Naive thymus-derived CD8-positive, alpha-beta T cell (primary cell): ENCODE measurements around the gene LIMCH1. TPM values are rescaled to one million over a fixed set of nuclear protein-coding genes. Genes with fewer than 3 reads are reported as not detected.
"Not testable (repeated sequence)": the region's sequence is repeated elsewhere in the genome, so short reads cannot be mapped to it uniquely, and the experiment has no call there.

Experiments
- ATAC-seq, 2 donors: fragments of 150-1000 bp; cut with Tn5 transposase in 1 of 2; sonication (Bioruptor Pico), chemical (Tn5 transposase) in 1 of 2; 1 replicate in 1 of 2; 2 replicates in 1 of 2; pipeline ENCODE4 v1.10.0; 2021; ENCODE audit warnings: mild to moderate bottlenecking in 2 of 2, moderate library complexity in 2 of 2
- POLR2A ChIA-PET: fragments of 350-600 bp; sonication (Branson Sonifier 250); formaldehyde crosslinking; loops from one replicate; lab custom pipeline; 2021; ENCODE audit warnings: antibody characterized with exemption; lab: Charles Lee
- DNase-seq, 10 donors: peaks; one replicate each; pipeline versions ENCODE4 v3.0.0 to v3.0.0-alpha.2; 2020 to 2022
- H3K27ac Mint-ChIP-seq, 10 donors: one replicate each; pipeline ENCODE4 v1.8.0; 2020 to 2022; ENCODE audit warnings: mild to moderate bottlenecking in 10 of 10, mixed read lengths in 10 of 10, moderate library complexity in 4 of 10, inconsistent platforms in 1 of 10
- H3K27me3 Mint-ChIP-seq, 5 donors: one replicate each; pipeline ENCODE4 v1.8.0; 2021 to 2022; ENCODE audit warnings: mixed read lengths in 5 of 5
- H3K36me3 Mint-ChIP-seq, 3 donors: one replicate each; pipeline ENCODE4 v1.8.0; 2020 to 2022; ENCODE audit warnings: mixed read lengths in 3 of 3, mild to moderate bottlenecking in 2 of 3, inconsistent platforms in 1 of 3
- H3K4me1 Mint-ChIP-seq, 4 donors: one replicate each; pipeline ENCODE4 v1.8.0; 2021 to 2022; ENCODE audit warnings: mixed read lengths in 4 of 4
- H3K4me3 Mint-ChIP-seq, 10 donors: one replicate each; pipeline ENCODE4 v1.8.0; 2020 to 2022; ENCODE audit warnings: mild to moderate bottlenecking in 10 of 10, mixed read lengths in 10 of 10, moderate library complexity in 6 of 10, inconsistent platforms in 1 of 10
- H3K9me3 Mint-ChIP-seq, 9 donors: one replicate each; pipeline ENCODE4 v1.8.0; 2020 to 2022; ENCODE audit warnings: mixed read lengths in 9 of 9, mild to moderate bottlenecking in 3 of 9, inconsistent platforms in 1 of 9, moderate library complexity in 1 of 9
- polyA plus RNA-seq, 3 donors: library from polyadenylated mRNA; unstranded; fragments of 300-500 nt; fragmentation: Illumina TruSeq; gene quantifications; one replicate each; pipeline ENCODE4 v1.2.3, GENCODE V29; 2021
- total RNA-seq, 8 experiments: library from RNA in 2 of 8; stranded (reverse) in 2 of 8; gene quantifications; one replicate each; pipeline ENCODE4 v1.2.3 and lab custom pipeline; 2021 to 2026

LIMCH1 gene
- total and polyA plus RNA-seq, 5 experiments from 2014 or later, result not detected

DNA sequence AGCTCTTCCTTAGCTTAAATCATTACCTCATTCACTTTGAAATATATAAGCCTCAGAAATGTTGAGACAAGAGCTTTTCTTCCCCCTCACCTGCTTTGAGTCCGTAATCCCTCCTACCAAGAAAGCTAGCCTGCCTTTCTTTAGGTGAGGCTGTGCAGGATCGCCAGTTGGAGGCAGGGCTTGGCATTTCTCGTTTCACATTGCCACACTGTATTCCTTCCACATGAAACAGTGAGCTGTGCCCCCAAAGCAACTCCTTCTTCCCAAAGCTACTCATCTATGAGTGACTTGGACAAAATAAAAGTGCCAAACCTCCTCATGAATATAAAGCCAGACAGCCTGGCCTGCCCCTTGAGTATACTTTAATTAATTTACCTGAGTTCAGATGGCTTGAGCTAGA, 86.8 kb downstream of the LIMCH1 start:
- no peaks in the 10 kb centered on the region for H3K36me3 Mint-ChIP-seq
- no peak overlapping the region for H3K27ac Mint-ChIP-seq
- H3K9me3 Mint-ChIP-seq, result no peaks in the 10 kb centered on the region
- ATAC-seq (no peak), DNase-seq (no peak)
- H3K4me1 Mint-ChIP-seq, result no peaks in the 10 kb centered on the region
- no peak overlapping the region for H3K4me3 Mint-ChIP-seq
- peaks cover 2 to 10% (median 3%) of the 10 kb centered on the region in 5 donors for H3K27me3 Mint-ChIP-seq
- POLR2A ChIA-PET, result no interaction called here

- H3K4me3 Mint-ChIP-seq, result no peak overlapping the region
- H3K36me3 Mint-ChIP-seq, result no peaks in the 10 kb centered on the region
- DNase-seq (no peak), ATAC-seq (no peak)
- H3K9me3 Mint-ChIP-seq, result no peaks in the 10 kb centered on the region
- H3K27me3 Mint-ChIP-seq, result peaks cover 2 to 9% (median 3%) of the 10 kb centered on the region in 5 donors
- no peaks in the 10 kb centered on the region for H3K4me1 Mint-ChIP-seq
- POLR2A ChIA-PET, result no interaction called here
- H3K27ac Mint-ChIP-seq, result no peak overlapping the region
Observed at GRCh38 chr4:41625531-41625930, 87.6 kb downstream of the LIMCH1 start.

DNA sequence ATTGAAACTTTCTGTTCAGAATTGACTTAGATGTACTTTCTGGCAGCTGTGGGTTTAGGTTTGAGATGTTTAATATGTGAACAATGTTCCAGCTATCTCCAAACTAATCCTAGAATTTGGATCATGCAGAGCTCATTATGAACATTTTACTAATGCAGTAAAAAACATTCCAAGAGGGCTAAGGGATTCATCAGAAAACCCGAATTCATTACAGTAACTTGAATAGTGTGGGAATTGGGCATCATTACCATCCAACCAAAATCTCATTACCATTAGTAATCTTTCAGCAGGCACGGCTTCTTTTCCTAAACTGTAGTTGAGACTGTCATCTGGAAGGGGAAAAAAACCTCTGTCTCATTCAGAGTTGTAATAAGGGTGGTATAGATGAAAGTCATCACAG, 91.0 kb downstream of the LIMCH1 start:
- Mint-ChIP-seq H3K4me1 (no peaks in the 10 kb centered on the region), H3K27ac (no peak overlapping the region), H3K4me3 (no peak overlapping the region), H3K36me3 (no peaks in the 10 kb centered on the region), H3K27me3 (peaks cover 0 to 8% (median 1%) of the 10 kb centered on the region in 5 donors), H3K9me3 (no peaks in the 10 kb centered on the region)
- DNase-seq (no peak), ATAC-seq (no peak)
- POLR2A ChIA-PET, result no interaction called here

DNA sequence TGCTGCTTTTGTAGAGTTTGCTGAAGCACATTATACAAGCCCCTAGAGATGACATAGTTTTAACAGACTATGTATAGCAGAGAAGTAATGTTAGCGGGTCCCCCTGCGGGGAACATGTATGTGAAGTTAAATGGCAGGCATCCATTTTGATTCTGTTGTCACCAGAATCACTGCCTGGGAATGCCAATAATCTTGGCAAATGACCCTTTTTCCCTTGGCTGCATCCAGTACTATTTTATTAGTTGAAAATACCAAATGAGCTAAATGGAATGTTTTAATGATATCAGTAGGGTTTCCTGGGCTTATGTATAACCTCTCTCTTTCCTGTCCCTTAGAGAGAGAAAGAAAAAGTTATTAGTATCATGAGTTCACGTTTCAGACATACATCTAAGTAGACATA, 93.6 kb downstream of the LIMCH1 start:
- POLR2A ChIA-PET, result no interaction called here
- DNase-seq (no peak), ATAC-seq (no peak)
- no peak overlapping the region for H3K4me3 Mint-ChIP-seq
- peaks cover 0 to 8% (median 0%) of the 10 kb centered on the region in 5 donors for H3K27me3 Mint-ChIP-seq
- H3K9me3 Mint-ChIP-seq, result no peaks in the 10 kb centered on the region
- H3K36me3 Mint-ChIP-seq, result no peaks in the 10 kb centered on the region
- H3K4me1 Mint-ChIP-seq, result no peaks in the 10 kb centered on the region
- no peak overlapping the region for H3K27ac Mint-ChIP-seq

GRCh38 chr4:41632481-41633073, 94.6 kb downstream of the LIMCH1 start:
- no peak overlapping the region for H3K4me3 Mint-ChIP-seq
- POLR2A ChIA-PET, result no interaction called here
- H3K9me3 Mint-ChIP-seq, result no peaks in the 10 kb centered on the region
- DNase-seq, result no peak
- peaks cover 0 to 9% (median 2%) of the 10 kb centered on the region in 5 donors for H3K27me3 Mint-ChIP-seq
- no peaks in the 10 kb centered on the region for H3K4me1 Mint-ChIP-seq
- no peak for ATAC-seq
- H3K27ac Mint-ChIP-seq, result no peak overlapping the region
- no peaks in the 10 kb centered on the region for H3K36me3 Mint-ChIP-seq

DNA sequence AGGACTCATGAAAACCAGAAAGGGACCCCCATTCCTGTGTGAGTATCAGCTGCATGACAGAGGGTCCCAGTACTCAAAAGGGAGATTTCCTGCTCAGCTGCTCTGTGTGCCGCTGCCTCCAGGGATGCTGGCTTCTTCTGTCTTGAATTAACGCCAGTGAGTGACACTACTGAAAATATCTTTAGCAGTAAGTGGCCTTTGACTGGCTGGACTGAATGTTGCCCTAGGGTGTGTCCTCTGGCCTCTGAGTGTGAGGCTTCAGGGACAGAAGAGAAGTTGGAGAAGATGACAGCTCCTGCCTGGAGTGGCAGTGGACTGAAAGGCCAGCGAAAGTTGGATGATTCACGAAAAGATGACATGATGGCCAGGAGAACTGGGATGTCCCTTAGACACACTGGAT, 95.4 kb downstream of the LIMCH1 start:
- no peaks in the 10 kb centered on the region for H3K4me1 Mint-ChIP-seq
- no peak overlapping the region for H3K4me3 Mint-ChIP-seq
- no peak for DNase-seq
- ATAC-seq, result no peak
- peaks cover 0 to 13% (median 6%) of the 10 kb centered on the region in 5 donors for H3K27me3 Mint-ChIP-seq
- POLR2A ChIA-PET, result no interaction called here
- no peak overlapping the region for H3K27ac Mint-ChIP-seq
- no peaks in the 10 kb centered on the region for H3K9me3 Mint-ChIP-seq
- no peaks in the 10 kb centered on the region for H3K36me3 Mint-ChIP-seq

GRCh38 chr4:41635441-41635840, 97.5 kb downstream of the LIMCH1 start:
- ATAC-seq (no peak), DNase-seq (no peak)
- Mint-ChIP-seq H3K4me3 (no peak overlapping the region), H3K27ac (no peak overlapping the region), H3K36me3 (no peaks in the 10 kb centered on the region), H3K4me1 (no peaks in the 10 kb centered on the region), H3K27me3 (peaks cover 0 to 19% (median 5%) of the 10 kb centered on the region in 5 donors), H3K9me3 (no peaks in the 10 kb centered on the region)
- POLR2A ChIA-PET, result no interaction called here

- ATAC-seq (no peak), DNase-seq (no peak)
- H3K9me3 Mint-ChIP-seq, result peaks cover 0 to 2% (median 0%) of the 10 kb centered on the region in 9 donors
- POLR2A ChIA-PET, result no interaction called here
- no peak overlapping the region for H3K27ac Mint-ChIP-seq
- H3K4me3 Mint-ChIP-seq, result no peak overlapping the region
- H3K4me1 Mint-ChIP-seq, result no peaks in the 10 kb centered on the region
- H3K27me3 Mint-ChIP-seq, result peaks cover 5 to 28% (median 8%) of the 10 kb centered on the region in 5 donors
- no peaks in the 10 kb centered on the region for H3K36me3 Mint-ChIP-seq
Observed at GRCh38 chr4:41638203-41638602, 100.2 kb downstream of the LIMCH1 start.

GRCh38 chr4:41638866-41639265, 100.9 kb downstream of the LIMCH1 start:
- no peak for ATAC-seq
- Mint-ChIP-seq H3K4me3 (no peak overlapping the region), H3K27me3 (peaks cover 5 to 28% (median 9%) of the 10 kb centered on the region in 5 donors), H3K27ac (no peak overlapping the region), H3K36me3 (no peaks in the 10 kb centered on the region), H3K4me1 (no peaks in the 10 kb centered on the region), H3K9me3 (peaks cover 0 to 2% (median 0%) of the 10 kb centered on the region in 9 donors)
- no peak for DNase-seq
- POLR2A ChIA-PET, result no interaction called here

- POLR2A ChIA-PET, result no interaction called here
- Mint-ChIP-seq H3K4me1 (no peaks in the 10 kb centered on the region), H3K27ac (no peak overlapping the region), H3K27me3 (peaks cover 5 to 32% (median 9%) of the 10 kb centered on the region in 5 donors), H3K9me3 (peaks cover 0 to 2% (median 0%) of the 10 kb centered on the region in 9 donors), H3K4me3 (no peak overlapping the region), H3K36me3 (no peaks in the 10 kb centered on the region)
- ATAC-seq (no peak), DNase-seq (no peak)
Observed at GRCh38 chr4:41639291-41639690, 101.3 kb downstream of the LIMCH1 start.

- H3K27ac Mint-ChIP-seq, result peak overlapping the region in 1 of 10 donors; percentile 13
- peaks cover 15 to 49% (median 25%) of the 10 kb centered on the region in 5 donors for H3K27me3 Mint-ChIP-seq
- POLR2A ChIA-PET, result no interaction called here
- peaks cover 0 to 4% (median 0%) of the 10 kb centered on the region in 9 donors for H3K9me3 Mint-ChIP-seq
- no peak overlapping the region for H3K4me3 Mint-ChIP-seq
- DNase-seq (no peak), ATAC-seq (no peak)
- H3K36me3 Mint-ChIP-seq, result peaks cover 0 to 5% (median 0%) of the 10 kb centered on the region in 3 donors
- H3K4me1 Mint-ChIP-seq, result no peaks in the 10 kb centered on the region
Observed at GRCh38 chr4:41640906-41641305, 102.9 kb downstream of the LIMCH1 start.

DNA sequence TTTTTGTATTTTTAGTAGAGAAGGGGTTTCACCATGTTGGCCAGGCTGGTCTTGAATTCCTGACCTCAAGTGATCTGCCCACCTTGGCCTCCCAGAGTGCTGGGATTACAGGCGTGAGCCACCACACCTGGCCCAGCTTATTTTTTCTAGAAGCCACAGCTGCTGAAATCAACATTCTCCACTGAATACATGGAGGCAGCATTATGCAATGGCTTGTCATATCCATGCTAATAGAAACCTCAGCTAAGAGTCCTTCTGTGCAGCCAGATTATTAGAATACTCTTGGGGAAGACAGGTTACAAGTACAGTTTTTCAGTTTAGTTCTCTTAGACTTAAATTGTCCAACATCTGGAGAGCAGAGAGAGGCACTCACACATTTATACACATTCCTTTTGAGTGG, 104.8 kb downstream of the LIMCH1 start:
- POLR2A ChIA-PET, ATAC-seq: not testable (repeated sequence)
- H3K27me3 Mint-ChIP-seq, result peaks cover 15 to 50% (median 32%) of the 10 kb centered on the region in 5 donors

GRCh38 chr4:41643331-41643730, 105.4 kb downstream of the LIMCH1 start:
- H3K36me3 Mint-ChIP-seq, result peaks cover 0 to 5% (median 0%) of the 10 kb centered on the region in 3 donors
- H3K27me3 Mint-ChIP-seq, result peaks cover 13 to 55% (median 32%) of the 10 kb centered on the region in 5 donors
- DNase-seq, result no peak
- POLR2A ChIA-PET, result interaction anchor here (0.6 kb wide), 1 partner anchor 133 kb away, joined by 4 read pairs; no protein-coding TSS in a partner anchor
- H3K4me3 Mint-ChIP-seq, result no peak overlapping the region
- H3K9me3 Mint-ChIP-seq, result peaks cover 0 to 4% (median 0%) of the 10 kb centered on the region in 9 donors
- H3K4me1 Mint-ChIP-seq, result peaks cover 0 to 7% (median 0%) of the 10 kb centered on the region in 4 donors
- no peak overlapping the region for H3K27ac Mint-ChIP-seq
- no peak for ATAC-seq

More for the DNA sequence above, 104.8 kb downstream of the LIMCH1 start:
- DNase-seq, H3K36me3 Mint-ChIP-seq, H3K9me3 Mint-ChIP-seq, H3K4me3 Mint-ChIP-seq, H3K4me1 Mint-ChIP-seq, H3K27ac Mint-ChIP-seq: not testable (repeated sequence)
